B cell (primary cell): ENCODE data around the gene SNAPIN. TPM values are rescaled to one million over a fixed set of nuclear protein-coding genes. Genes with fewer than 3 reads are reported as not detected.

Experiments used
- ATAC-seq: fragments of 200-7000 bp; cut with Tn5 transposase; one replicate; pipeline ENCODE4 v1.10.0; 2021; ENCODE audit warnings: low read depth, mild to moderate bottlenecking, moderate number of reproducible peaks, moderate library complexity
- CTCF ChIA-PET: fragments of 350-600 bp; sonication (Branson Sonifier 250); formaldehyde crosslinking; loops from one replicate; lab custom pipeline; 2021; ENCODE audit warnings: antibody characterized with exemption, inconsistent platforms; lab: Charles Lee
- POLR2A ChIA-PET: fragments of 350-600 bp; sonication (Branson Sonifier 250); formaldehyde crosslinking; loops from one replicate; lab custom pipeline; 2021; ENCODE audit warnings: antibody characterized with exemption; lab: Charles Lee
- DNase-seq: peaks from one replicate; pipeline ENCODE4 v3.0.0; 2013
- H2AFZ ChIP-seq: 2 replicates; pipeline ENCODE4 v1.6.1; 2012; ENCODE audit warnings: mild to moderate bottlenecking, low read depth, low read length; ENCODE audit not compliant: insufficient read depth, poor library complexity, severe bottlenecking
- H3K27ac ChIP-seq, 2 donors: 1 replicate in 1 of 2; 2 replicates in 1 of 2; pipeline ENCODE4 v1.5.1; 2012 to 2013; ENCODE audit warnings: low read length in 2 of 2, mild to moderate bottlenecking in 2 of 2, moderate library complexity in 1 of 2
- H3K27me3 ChIP-seq, 4 experiments: fragments of 200-600 bp in 1 of 4; sonication (generic) in 1 of 4; replicated peaks in 1 of 4; 1 replicate in 2 of 4; 2 replicates in 2 of 4; pipeline versions ENCODE4 v1.6.1 to v1.7.0; 2013 to 2016; ENCODE audit warnings: low read length in 3 of 4, mild to moderate bottlenecking in 2 of 4, mixed read lengths in 1 of 4, moderate library complexity in 1 of 4; ENCODE audit not compliant: insufficient read depth in 4 of 4, control insufficient read depth in 3 of 4; ENCODE audit errors: control extremely low read depth in 1 of 4
- H3K36me3 ChIP-seq, 2 experiments: replicated peaks in 1 of 2; 1 replicate in 1 of 2; 2 replicates in 1 of 2; pipeline versions ENCODE4 v1.6.1 to v1.7.1; 2013; ENCODE audit warnings: low read length in 1 of 2; ENCODE audit not compliant: insufficient read depth in 2 of 2, control insufficient read depth in 1 of 2; ENCODE audit errors: control extremely low read depth in 1 of 2, extremely low read depth in 1 of 2
- H3K4me1 ChIP-seq, 2 donors: fragments of 200-600 bp in 1 of 2; sonication (generic) in 1 of 2; 1 replicate in 1 of 2; 2 replicates in 1 of 2; pipeline versions ENCODE4 v1.5.1 to v1.6.1; 2013 to 2017; ENCODE audit warnings: low read length in 2 of 2; ENCODE audit not compliant: control insufficient read depth in 2 of 2, insufficient read depth in 2 of 2
- H3K4me2 ChIP-seq: replicated peaks from 2 replicates; pipeline ENCODE3; 2012; ENCODE audit warnings: mild to moderate bottlenecking, low read depth, low read length; ENCODE audit not compliant: poor library complexity, severe bottlenecking
- H3K4me3 ChIP-seq, 5 experiments: fragments of 200-600 bp in 1 of 5; sonication (generic) in 1 of 5; 1 replicate in 3 of 5; 2 replicates in 2 of 5; pipeline versions ENCODE4 v1.5.1 to v1.7.0; 2011 to 2016; ENCODE audit warnings: low read length in 4 of 5, mild to moderate bottlenecking in 4 of 5, low read depth in 2 of 5, control low read depth in 1 of 5, moderate library complexity in 1 of 5; ENCODE audit not compliant: insufficient read depth in 1 of 5; ENCODE audit errors: control extremely low read depth in 1 of 5, extremely low read depth in 1 of 5
- H3K79me2 ChIP-seq: fragments of 200-600 bp; sonication (generic); one replicate; pipeline ENCODE4 v1.6.0; 2016; ENCODE audit warnings: low read length; ENCODE audit not compliant: control insufficient read depth, insufficient read depth
- H3K9ac ChIP-seq: fragments of 200-600 bp; sonication (generic); 2 replicates; pipeline ENCODE4 v1.6.1; 2017; ENCODE audit warnings: mild to moderate bottlenecking, low read length, moderate library complexity
- H3K9me3 ChIP-seq, 3 donors: one replicate each; pipeline versions ENCODE4 v1.6.1 to v1.7.1; 2013; ENCODE audit warnings: low read length in 2 of 3; ENCODE audit not compliant: control insufficient read depth in 2 of 3, insufficient read depth in 1 of 3; ENCODE audit errors: control extremely low read depth in 1 of 3
- H4K20me1 ChIP-seq: 2 replicates; pipeline ENCODE4 v1.6.0; 2012; ENCODE audit warnings: mild to moderate bottlenecking, low read length; ENCODE audit not compliant: insufficient read depth, control insufficient read depth, poor library complexity, severe bottlenecking
- H3K27ac Mint-ChIP-seq: one replicate; pipeline ENCODE4 v1.8.0; 2021; ENCODE audit warnings: mixed read lengths
- H3K27me3 Mint-ChIP-seq: one replicate; pipeline ENCODE4 v1.8.0; 2021; ENCODE audit warnings: mixed read lengths
- H3K4me1 Mint-ChIP-seq: one replicate; pipeline ENCODE4 v1.8.0; 2021; ENCODE audit warnings: mixed read lengths
- H3K4me3 Mint-ChIP-seq: one replicate; pipeline ENCODE4 v1.8.0; 2021; ENCODE audit warnings: mixed read lengths
- H3K9me3 Mint-ChIP-seq: one replicate; pipeline ENCODE4 v1.8.0; 2022; ENCODE audit warnings: mixed read lengths; ENCODE audit not compliant: insufficient read depth
- CTCF ChIP-seq: fragments of 200-600 bp; IDR thresholded peaks from one replicate; pipeline ENCODE4 v1.8.0; 2022; ENCODE audit warnings: antibody characterized with exemption, mild to moderate bottlenecking
- EZH2 ChIP-seq: IDR thresholded peaks from 2 replicates; pipeline ENCODE4 v1.6.1; 2012; ENCODE audit warnings: borderline replicate concordance, low read depth, mild to moderate bottlenecking, moderate library complexity, low read length; ENCODE audit not compliant: insufficient read depth, poor library complexity, severe bottlenecking
- WGBS: methylation state at CpG from one replicate; pipeline ENCODE4 v1.1.5; 2013; ENCODE audit warnings: missing lambda C conversion rate; ENCODE audit not compliant: insufficient coverage; 5-methylcytosine and 5-hydroxymethylcytosine counted together
- intact Hi-C: fragments of 100-400 bp; cut with micrococcal nuclease; formaldehyde crosslinking; loops from one replicate; pipeline ENCODE4 v1.10.0; 2022
- polyA plus RNA-seq: library from polyadenylated mRNA; depleted of rRNA; stranded (reverse); fragments of >200 nt; gene quantifications from 2 replicates; pipeline ENCODE4 v1.2.3, GENCODE V29; 2012
- total RNA-seq, 2 donors: library from RNA; stranded (reverse); fragments of 120-200 nt in 1 of 2; gene quantifications; 1 replicate in 1 of 2; 2 replicates in 1 of 2; pipeline versions ENCODE4 v1.2.3 to v1.2.4, GENCODE V29; 2013 to 2022

SNAPIN gene
- total and polyA plus RNA-seq, 2 donors (not counting 1 experiment from before 2014, with no cell fraction given) = 22.7 to 37.6 TPM

- intact Hi-C loops = no loop called here
- Mint-ChIP-seq H3K27me3 (no peaks in the 10 kb centered on the region), H3K4me3 (no peak overlapping the region), H3K4me1 (peaks cover 33% of the 10 kb centered on the region), H3K9me3 (no peaks in the 10 kb centered on the region), H3K27ac (no peak overlapping the region)
- Histone ChIP-seq H4K20me1 (peaks cover 24% of the 10 kb centered on the region), H2AFZ (no peak overlapping the region), H3K27ac (no peak overlapping the region), H3K79me2 (peaks cover 72% of the 10 kb centered on the region), H3K9me3 (no peaks in the 10 kb centered on the region), H3K4me1 (peaks cover 2 to 4% of the 10 kb centered on the region in 2 donors), H3K36me3 (peaks cover 58 to 97% of the 10 kb centered on the region in 2 experiments), H3K4me3 (no peak overlapping the region), H3K27me3 (no peaks in the 10 kb centered on the region), H3K4me2 (no peak overlapping the region), H3K9ac (no peak overlapping the region)
- no peak for ATAC-seq
- 100% methylated on average over 2 of the region's 6 CpGs for WGBS
- ChIA-PET CTCF (no interaction called here), POLR2A (no interaction called here)
- DNase-seq = no peak
- no peak for TF ChIP-seq EZH2
- TF ChIP-seq CTCF = no peak
Observed at GRCh38 chr1:153640861-153641260, 17.6 kb upstream of the SNAPIN start.

- Mint-ChIP-seq H3K4me1 (peaks cover 24% of the 10 kb centered on the region), H3K9me3 (no peaks in the 10 kb centered on the region), H3K27me3 (no peaks in the 10 kb centered on the region), H3K27ac (no peak overlapping the region), H3K4me3 (no peak overlapping the region)
- ATAC-seq = no peak
- Histone ChIP-seq H3K4me3 (no peak overlapping the region), H3K36me3 (peaks cover 52 to 96% of the 10 kb centered on the region in 2 experiments), H3K27me3 (no peaks in the 10 kb centered on the region), H3K9me3 (no peaks in the 10 kb centered on the region), H3K4me1 (no peaks in the 10 kb centered on the region), H3K4me2 (no peak overlapping the region), H3K79me2 (peaks cover 59% of the 10 kb centered on the region), H3K9ac (no peak overlapping the region), H3K27ac (no peak overlapping the region), H2AFZ (no peak overlapping the region), H4K20me1 (peaks cover 22% of the 10 kb centered on the region)
- no peak for DNase-seq
- intact Hi-C loops = no loop called here
- WGBS = 100% methylated on average over 5 of the region's 11 CpGs
- CTCF ChIA-PET = no interaction called here
- POLR2A ChIA-PET = no interaction called here
- TF ChIP-seq EZH2 (no peak), CTCF (no peak)
Observed at GRCh38 chr1:153642161-153642560, 16.3 kb upstream of the SNAPIN start.
